GM12872 (cell line): ENCODE data around the gene SH3TC1.

ENCODE experiments used
- CTCF ChIP-seq: IDR thresholded peaks from 3 replicates; pipeline ENCODE4 v1.5.1; 2011; ENCODE audit warnings: low read depth, mild to moderate bottlenecking, low read length, moderate library complexity; ENCODE audit not compliant: insufficient read depth

The SH3TC1 gene

GRCh38 chr4:8203817-8204216 lies 4.7 kb downstream of the SH3TC1 start:
- TF ChIP-seq CTCF: no peak

- no peak for TF ChIP-seq CTCF
Observed at GRCh38 chr4:8204576-8205227, 5.6 kb downstream of the SH3TC1 start.

DNA sequence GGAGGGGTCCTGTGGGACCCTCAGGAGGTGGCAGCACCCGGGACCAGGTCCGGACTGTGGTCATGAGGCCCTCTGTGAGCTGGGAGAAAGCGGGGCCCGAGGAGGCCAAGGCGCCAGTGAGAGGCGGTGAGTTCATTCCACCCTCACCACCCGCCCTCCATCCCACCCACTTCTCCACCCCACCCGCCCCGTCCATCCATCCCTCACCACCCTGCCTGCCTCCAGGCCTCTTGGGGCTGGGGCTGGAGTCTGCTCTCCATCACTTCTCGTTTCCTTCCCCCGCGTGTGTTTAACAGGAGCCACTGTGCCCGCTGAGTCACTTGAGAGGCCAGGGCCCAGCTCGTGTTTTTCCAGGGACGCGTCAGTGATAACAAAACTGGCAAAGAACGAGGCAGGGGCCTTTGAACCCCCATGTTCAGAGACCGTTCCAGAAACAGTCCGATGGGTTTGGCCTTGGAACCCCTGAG lies 6.2 kb downstream of the SH3TC1 start:
- TF ChIP-seq CTCF: no peak

GRCh38 chr4:8205749-8206611 lies 6.9 kb downstream of the SH3TC1 start:
- TF ChIP-seq CTCF: no peak

- no peak for TF ChIP-seq CTCF
Observed at GRCh38 chr4:8207314-8207713, 8.2 kb downstream of the SH3TC1 start.

- no peak for TF ChIP-seq CTCF
Observed at GRCh38 chr4:8208565-8208964, 9.5 kb downstream of the SH3TC1 start.

GRCh38 chr4:8209181-8209874 lies 10.2 kb downstream of the SH3TC1 start:
- TF ChIP-seq CTCF: no peak
